ENCODE data around the gene CDC6.

CDC6 gene

DNA sequence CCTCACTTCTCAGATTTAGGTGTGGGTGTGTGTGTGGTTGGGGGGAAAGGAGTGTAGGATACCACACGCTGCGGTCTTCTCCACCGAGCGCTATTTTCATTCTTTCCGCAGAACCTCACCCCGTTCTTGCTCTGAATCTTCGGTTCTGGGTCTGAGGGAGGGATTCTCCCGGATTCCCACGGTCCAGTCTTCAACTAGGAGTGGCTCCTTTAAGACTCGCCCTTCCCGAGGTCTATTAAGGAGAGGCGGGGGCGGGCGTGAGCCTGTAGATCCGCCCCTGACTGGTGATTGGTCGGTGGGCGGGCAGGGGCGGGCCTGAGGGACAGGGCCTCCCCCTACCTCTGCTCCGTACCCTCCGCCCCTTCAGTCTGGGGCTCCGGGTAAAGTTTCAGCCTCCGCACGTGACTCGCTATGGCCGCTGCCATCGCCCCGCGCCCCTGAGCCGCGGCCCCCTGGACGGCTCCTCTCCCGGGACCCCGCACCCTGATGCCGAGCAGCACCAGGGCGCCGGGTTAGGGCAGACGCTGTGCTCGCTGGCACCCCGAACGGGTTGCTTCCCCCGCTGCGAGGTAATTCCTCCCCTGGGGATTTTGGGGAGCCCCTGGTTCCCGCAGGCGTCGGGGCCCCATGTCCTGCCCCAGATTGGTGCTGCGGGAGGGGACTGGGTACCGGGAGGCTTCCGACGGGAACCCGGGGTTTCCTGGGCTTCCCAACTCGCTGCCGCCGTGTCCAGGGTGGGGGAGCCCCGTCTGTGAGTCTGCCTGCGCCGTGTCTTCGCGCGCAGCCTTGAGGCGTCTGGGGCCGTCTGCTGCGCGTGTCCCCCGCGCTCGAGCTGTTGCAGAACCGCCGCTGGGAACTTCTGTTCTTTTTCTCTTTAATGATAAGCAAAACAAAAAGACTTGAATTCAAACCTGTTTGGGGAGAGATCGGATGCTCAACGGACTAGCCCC is 30.5 kb downstream of the CDC6 start (continued):
- peak; percentile 74; the same call in 1 of the 2 replicates for TF ChIP-seq ZNF600 (tag by site-specific recombination; IDR thresholded peaks at IDR 0.05)
- TF ChIP-seq, protein P1, sequence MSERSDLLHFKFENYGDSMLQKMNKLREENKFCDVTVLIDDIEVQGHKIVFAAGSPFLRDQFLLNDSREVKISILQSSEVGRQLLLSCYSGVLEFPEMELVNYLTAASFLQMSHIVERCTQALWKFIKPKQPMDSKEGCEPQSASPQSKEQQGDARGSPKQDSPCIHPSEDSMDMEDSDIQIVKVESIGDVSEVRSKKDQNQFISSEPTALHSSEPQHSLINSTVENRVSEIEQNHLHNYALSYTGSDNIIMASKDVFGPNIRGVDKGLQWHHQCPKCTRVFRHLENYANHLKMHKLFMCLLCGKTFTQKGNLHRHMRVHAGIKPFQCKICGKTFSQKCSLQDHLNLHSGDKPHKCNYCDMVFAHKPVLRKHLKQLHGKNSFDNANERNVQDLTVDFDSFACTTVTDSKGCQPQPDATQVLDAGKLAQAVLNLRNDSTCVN (tag by site-specific recombination; optimal IDR thresholded peaks at IDR 0.05) = peak; percentile 79
- TF ChIP-seq ZNF629 (tag by site-specific recombination; IDR thresholded peaks at IDR 0.05) = peak; percentile 58
- peak; percentile 62; the same call in 1 of the 2 replicates for TF ChIP-seq ZFP37 (tag by site-specific recombination; IDR thresholded peaks at IDR 0.05)
- peak; percentile 96 for TF ChIP-seq SP2 (tag by site-specific recombination; IDR thresholded peaks at IDR 0.05)
- peak; percentile 88 for TF ChIP-seq SP3 (tag by site-specific recombination; IDR thresholded peaks at IDR 0.05)
- peak; percentile 93 for TF ChIP-seq GLIS1 (tag by site-specific recombination; IDR thresholded peaks at IDR 0.05)
- 0 out of 2 replicates have a peak, but pooled peaks have one; percentile 14 for TF ChIP-seq ZNF341 (tag by site-specific recombination; IDR thresholded peaks at IDR 0.05; ENCODE audit: low read depth)
- peak; percentile 11; the same call in 1 of the 2 replicates for TF ChIP-seq ZNF660 (tag by site-specific recombination; IDR thresholded peaks at IDR 0.05)
- TF ChIP-seq ZNF561 (tag by site-specific recombination; IDR thresholded peaks at IDR 0.05; ENCODE audit: borderline replicate concordance) = peak; percentile 27; the same call in 1 of the 2 replicates
- TF ChIP-seq ZNF791 (tag by site-specific recombination; IDR thresholded peaks at IDR 0.05) = no peak

DNA sequence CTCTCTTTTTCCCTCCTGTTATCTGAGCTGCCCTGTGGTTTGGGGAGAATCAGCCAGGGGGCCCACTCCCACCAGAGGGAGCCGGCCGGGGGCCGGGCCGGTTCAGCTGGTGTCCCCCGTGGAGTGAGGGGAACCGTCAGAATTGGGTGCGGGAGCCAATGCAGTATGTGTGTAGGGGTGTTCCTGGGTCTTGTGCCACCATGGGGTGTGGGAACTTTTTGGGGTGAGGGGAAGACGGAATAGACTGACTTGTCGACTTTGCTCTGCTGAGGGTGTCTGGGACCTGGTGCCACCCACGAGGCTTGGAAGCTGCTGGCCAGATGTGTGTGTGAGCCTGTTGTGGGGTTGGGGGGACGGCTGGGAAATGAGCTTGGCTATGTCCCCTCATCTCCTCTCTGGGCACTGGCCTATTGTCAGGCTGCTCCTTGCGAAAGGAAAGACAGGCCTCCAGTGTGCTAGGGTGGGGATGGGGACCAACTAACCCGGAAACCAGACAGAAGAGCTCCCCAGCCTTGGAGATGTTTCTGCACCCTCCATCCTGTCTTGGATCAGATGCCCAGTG is 31.2 kb downstream of the CDC6 start:
- Histone ChIP-seq H3K4me3 (ENCODE audit: low read depth, low read length) (peak overlapping the region; percentile 66), H3K4me1 (ENCODE audit: control insufficient read depth, insufficient read depth, low read length) (peaks cover 41% of the 10 kb centered on the region), H3K9me3 (ENCODE audit: control insufficient read depth, insufficient read depth, low read depth, low read length) (no peaks in the 10 kb centered on the region), H3K27ac (ENCODE audit: extremely low read depth, low read depth, low read length) (peak overlapping the region; percentile 86; the same call in 1 of the 2 replicates), H3K36me3 (ENCODE audit: control insufficient read depth in 2 of 2, insufficient read depth in 1 of 2, low read length in 2 of 2) (no peaks in the 10 kb centered on the region)
- ChIA-PET POLR2A (interaction anchor here (0.7 to 2.0 kb wide), 5 partner anchors 9 to 30 kb away, joined by 3 to 11 read pairs (median 3); no protein-coding TSS in a partner anchor), CTCF (interaction anchor here (0.6 to 6.0 kb wide), 7 partner anchors 9 to 140 kb away, joined by 3 to 85 read pairs (median 4); no protein-coding TSS in a partner anchor)
- TF ChIP-seq ZNF600 (tag by site-specific recombination; IDR thresholded peaks at IDR 0.05) = peak; percentile 45; the same call in 1 of the 2 replicates
- TF ChIP-seq, protein P2, sequence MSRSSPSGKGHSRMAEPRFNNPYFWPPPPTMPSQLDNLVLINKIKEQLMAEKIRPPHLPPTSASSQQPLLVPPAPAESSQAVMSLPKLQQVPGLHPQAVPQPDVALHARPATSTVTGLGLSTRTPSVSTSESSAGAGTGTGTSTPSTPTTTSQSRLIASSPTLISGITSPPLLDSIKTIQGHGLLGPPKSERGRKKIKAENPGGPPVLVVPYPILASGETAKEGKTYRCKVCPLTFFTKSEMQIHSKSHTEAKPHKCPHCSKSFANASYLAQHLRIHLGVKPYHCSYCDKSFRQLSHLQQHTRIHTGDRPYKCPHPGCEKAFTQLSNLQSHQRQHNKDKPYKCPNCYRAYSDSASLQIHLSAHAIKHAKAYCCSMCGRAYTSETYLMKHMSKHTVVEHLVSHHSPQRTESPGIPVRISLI (tag by site-specific recombination; IDR thresholded peaks at IDR 0.05) = no peak
- no peak for TF ChIP-seq ZNF707 (tag by site-specific recombination; IDR thresholded peaks at IDR 0.05)
- TF ChIP-seq, protein P3, sequence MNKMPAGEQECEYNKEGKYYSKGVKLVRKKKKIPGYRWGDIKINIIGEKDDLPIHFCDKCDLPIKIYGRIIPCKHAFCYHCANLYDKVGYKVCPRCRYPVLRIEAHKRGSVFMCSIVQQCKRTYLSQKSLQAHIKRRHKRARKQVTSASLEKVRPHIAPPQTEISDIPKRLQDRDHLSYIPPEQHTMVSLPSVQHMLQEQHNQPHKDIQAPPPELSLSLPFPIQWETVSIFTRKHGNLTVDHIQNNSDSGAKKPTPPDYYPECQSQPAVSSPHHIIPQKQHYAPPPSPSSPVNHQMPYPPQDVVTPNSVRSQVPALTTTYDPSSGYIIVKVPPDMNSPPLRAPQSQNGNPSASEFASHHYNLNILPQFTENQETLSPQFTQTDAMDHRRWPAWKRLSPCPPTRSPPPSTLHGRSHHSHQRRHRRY (tag by site-specific recombination; IDR thresholded peaks at IDR 0.05) = no peak
- TF ChIP-seq, protein P4, sequence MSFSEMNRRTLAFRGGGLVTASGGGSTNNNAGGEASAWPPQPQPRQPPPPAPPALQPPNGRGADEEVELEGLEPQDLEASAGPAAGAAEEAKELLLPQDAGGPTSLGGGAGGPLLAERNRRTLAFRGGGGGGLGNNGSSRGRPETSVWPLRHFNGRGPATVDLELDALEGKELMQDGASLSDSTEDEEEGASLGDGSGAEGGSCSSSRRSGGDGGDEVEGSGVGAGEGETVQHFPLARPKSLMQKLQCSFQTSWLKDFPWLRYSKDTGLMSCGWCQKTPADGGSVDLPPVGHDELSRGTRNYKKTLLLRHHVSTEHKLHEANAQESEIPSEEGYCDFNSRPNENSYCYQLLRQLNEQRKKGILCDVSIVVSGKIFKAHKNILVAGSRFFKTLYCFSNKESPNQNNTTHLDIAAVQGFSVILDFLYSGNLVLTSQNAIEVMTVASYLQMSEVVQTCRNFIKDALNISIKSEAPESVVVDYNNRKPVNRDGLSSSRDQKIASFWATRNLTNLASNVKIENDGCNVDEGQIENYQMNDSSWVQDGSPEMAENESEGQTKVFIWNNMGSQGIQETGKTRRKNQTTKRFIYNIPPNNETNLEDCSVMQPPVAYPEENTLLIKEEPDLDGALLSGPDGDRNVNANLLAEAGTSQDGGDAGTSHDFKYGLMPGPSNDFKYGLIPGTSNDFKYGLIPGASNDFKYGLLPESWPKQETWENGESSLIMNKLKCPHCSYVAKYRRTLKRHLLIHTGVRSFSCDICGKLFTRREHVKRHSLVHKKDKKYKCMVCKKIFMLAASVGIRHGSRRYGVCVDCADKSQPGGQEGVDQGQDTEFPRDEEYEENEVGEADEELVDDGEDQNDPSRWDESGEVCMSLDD (tag by site-specific recombination; IDR thresholded peaks at IDR 0.05) = peak; percentile 65
- TF ChIP-seq ZNF571 (tag by site-specific recombination; IDR thresholded peaks at IDR 0.05) = no peak
- TF ChIP-seq, protein P5, sequence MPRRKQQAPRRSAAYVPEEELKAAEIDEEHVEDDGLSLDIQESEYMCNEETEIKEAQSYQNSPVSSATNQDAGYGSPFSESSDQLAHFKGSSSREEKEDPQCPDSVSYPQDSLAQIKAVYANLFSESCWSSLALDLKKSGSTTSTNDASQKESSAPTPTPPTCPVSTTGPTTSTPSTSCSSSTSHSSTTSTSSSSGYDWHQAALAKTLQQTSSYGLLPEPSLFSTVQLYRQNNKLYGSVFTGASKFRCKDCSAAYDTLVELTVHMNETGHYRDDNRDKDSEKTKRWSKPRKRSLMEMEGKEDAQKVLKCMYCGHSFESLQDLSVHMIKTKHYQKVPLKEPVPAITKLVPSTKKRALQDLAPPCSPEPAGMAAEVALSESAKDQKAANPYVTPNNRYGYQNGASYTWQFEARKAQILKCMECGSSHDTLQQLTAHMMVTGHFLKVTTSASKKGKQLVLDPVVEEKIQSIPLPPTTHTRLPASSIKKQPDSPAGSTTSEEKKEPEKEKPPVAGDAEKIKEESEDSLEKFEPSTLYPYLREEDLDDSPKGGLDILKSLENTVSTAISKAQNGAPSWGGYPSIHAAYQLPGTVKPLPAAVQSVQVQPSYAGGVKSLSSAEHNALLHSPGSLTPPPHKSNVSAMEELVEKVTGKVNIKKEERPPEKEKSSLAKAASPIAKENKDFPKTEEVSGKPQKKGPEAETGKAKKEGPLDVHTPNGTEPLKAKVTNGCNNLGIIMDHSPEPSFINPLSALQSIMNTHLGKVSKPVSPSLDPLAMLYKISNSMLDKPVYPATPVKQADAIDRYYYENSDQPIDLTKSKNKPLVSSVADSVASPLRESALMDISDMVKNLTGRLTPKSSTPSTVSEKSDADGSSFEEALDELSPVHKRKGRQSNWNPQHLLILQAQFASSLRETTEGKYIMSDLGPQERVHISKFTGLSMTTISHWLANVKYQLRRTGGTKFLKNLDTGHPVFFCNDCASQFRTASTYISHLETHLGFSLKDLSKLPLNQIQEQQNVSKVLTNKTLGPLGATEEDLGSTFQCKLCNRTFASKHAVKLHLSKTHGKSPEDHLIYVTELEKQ (tag by site-specific recombination; IDR thresholded peaks at IDR 0.05; ENCODE audit: borderline replicate concordance) = no peak
- TF ChIP-seq TCF7L2 (IDR thresholded peaks at IDR 0.05; ENCODE audit: borderline replicate concordance, low read depth, low read length) = no peak
- TF ChIP-seq, protein P6, sequence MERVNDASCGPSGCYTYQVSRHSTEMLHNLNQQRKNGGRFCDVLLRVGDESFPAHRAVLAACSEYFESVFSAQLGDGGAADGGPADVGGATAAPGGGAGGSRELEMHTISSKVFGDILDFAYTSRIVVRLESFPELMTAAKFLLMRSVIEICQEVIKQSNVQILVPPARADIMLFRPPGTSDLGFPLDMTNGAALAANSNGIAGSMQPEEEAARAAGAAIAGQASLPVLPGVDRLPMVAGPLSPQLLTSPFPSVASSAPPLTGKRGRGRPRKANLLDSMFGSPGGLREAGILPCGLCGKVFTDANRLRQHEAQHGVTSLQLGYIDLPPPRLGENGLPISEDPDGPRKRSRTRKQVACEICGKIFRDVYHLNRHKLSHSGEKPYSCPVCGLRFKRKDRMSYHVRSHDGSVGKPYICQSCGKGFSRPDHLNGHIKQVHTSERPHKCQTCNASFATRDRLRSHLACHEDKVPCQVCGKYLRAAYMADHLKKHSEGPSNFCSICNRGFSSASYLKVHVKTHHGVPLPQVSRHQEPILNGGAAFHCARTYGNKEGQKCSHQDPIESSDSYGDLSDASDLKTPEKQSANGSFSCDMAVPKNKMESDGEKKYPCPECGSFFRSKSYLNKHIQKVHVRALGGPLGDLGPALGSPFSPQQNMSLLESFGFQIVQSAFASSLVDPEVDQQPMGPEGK (tag by site-specific recombination; IDR thresholded peaks at IDR 0.05) = peak; percentile 20; the same call in 1 of the 2 replicates

Data from HEK293 (cell line).